SK-N-SH treated with all-trans-retinoic acid at 6 μM for 48 hours (cell line): Measurements from ENCODE around the gene HNF1A.

Experiments
- CSDC2 ChIP-seq: fragments of 250-450 bp; sonication (Bioruptor Pico); IDR thresholded peaks from 2 replicates; pipeline ENCODE4 v1.5.0; 2020; ENCODE audit warnings: mild to moderate bottlenecking, moderate library complexity
- TCF4 ChIP-seq: fragments of 250-450 bp; sonication (Bioruptor Pico); IDR thresholded peaks from 2 replicates; pipeline ENCODE4 v1.8.0; 2021; ENCODE audit warnings: mild to moderate bottlenecking, moderate library complexity, borderline replicate concordance
- ZFP3 ChIP-seq: fragments of 250-450 bp; sonication (Bioruptor Pico); IDR thresholded peaks from 2 replicates; pipeline ENCODE4 v1.5.0; 2020; ENCODE audit warnings: mild to moderate bottlenecking, moderate library complexity
- ZNF565 ChIP-seq: fragments of 450-650 bp; formaldehyde crosslinking; conservative IDR thresholded peaks from 2 replicates; pipeline ENCODE4 v1.5.0; 2020; ENCODE audit warnings: low read depth, mild to moderate bottlenecking, moderate library complexity

DNA sequence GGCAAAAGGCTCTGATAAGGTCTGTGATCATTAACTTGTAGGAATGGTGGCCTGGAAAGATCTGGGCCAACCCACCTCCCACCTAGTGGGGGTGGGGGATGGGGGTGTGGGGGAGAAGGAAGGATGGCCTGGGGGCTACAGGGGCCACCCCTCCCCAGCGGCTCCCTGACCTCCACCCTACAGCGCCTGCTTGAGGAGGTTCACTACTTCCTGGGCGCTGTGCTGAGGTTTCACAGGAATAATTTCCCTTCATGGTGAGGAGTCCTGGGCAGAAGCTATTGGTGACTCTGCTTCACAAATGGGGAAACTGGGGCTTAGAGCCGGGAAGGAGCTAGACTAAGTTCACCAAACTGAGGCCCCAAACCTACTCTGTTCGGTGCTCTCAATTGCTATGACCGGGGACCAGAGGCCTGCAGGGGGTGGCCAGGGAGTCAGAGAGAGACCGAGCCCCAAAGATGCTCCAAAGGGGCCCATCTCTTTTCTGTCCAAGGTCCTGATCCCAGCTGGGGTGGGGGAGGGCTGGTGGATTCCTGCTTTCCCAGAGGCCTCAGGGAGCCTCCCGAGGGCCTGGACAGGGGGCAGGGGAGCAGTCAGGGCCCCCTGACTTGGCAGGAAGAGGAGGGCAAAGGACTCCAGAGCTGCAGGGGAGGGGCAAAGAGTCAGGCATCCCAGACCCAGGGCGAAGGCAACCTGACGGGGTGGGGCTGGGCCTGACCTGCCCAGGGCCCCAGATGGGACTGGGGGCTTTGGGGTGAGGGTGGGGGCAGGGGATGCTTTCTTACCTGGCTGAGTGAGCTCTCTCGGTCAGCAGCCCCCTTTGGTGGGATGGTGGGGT, 1.7 kb downstream of the HNF1A start:
- TF ChIP-seq ZFP3 (CRISPR knock-in tag) (no peak), CSDC2 (no peak), TCF4 (CRISPR knock-in tag) (no peak), ZNF565 (no peak)
